IPS-15b (cell line): ENCODE data around the gene MSANTD3.

Experiments
- H3K27me3 ChIP-seq: one replicate; pipeline ENCODE4 v1.6.1; 2013; ENCODE audit warnings: low read length; ENCODE audit not compliant: control insufficient read depth, insufficient read depth
- H3K36me3 ChIP-seq: one replicate; pipeline ENCODE4 v1.6.1; 2013; ENCODE audit warnings: low read length; ENCODE audit not compliant: control insufficient read depth, insufficient read depth
- H3K4me1 ChIP-seq: one replicate; pipeline ENCODE4 v1.6.1; 2013; ENCODE audit warnings: mild to moderate bottlenecking, low read length; ENCODE audit not compliant: control insufficient read depth, insufficient read depth
- H3K4me3 ChIP-seq: one replicate; pipeline ENCODE4 v1.5.1; 2013; ENCODE audit warnings: low read depth, low read length
- H3K9ac ChIP-seq: one replicate; pipeline ENCODE4 v1.6.1; 2013; ENCODE audit warnings: low read depth, mild to moderate bottlenecking, low read length
- H3K9me3 ChIP-seq: one replicate; pipeline ENCODE4 v1.6.1; 2013; ENCODE audit warnings: mild to moderate bottlenecking, low read length; ENCODE audit not compliant: control insufficient read depth, insufficient read depth

Gene MSANTD3

GRCh38 chr9:100449420-100449819 lies 22.5 kb downstream of the MSANTD3 start:
- Histone ChIP-seq H3K9ac (no peak overlapping the region), H3K4me1 (peaks cover 3% of the 10 kb centered on the region), H3K27me3 (no peaks in the 10 kb centered on the region), H3K36me3 (no peaks in the 10 kb centered on the region), H3K4me3 (no peak overlapping the region), H3K9me3 (no peaks in the 10 kb centered on the region)

GRCh38 chr9:100452894-100453293 lies 26.0 kb downstream of the MSANTD3 start:
- Histone ChIP-seq H3K9me3 (no peaks in the 10 kb centered on the region), H3K27me3 (no peaks in the 10 kb centered on the region), H3K9ac (no peak overlapping the region), H3K36me3 (no peaks in the 10 kb centered on the region), H3K4me3 (no peak overlapping the region), H3K4me1 (no peaks in the 10 kb centered on the region)

- peaks cover 4% of the 10 kb centered on the region for H3K4me1 ChIP-seq
Measured at GRCh38 chr9:100455470-100455869, 28.5 kb downstream of the MSANTD3 start.

GRCh38 chr9:100457517-100457916 lies 30.6 kb downstream of the MSANTD3 start:
- peaks cover 8% of the 10 kb centered on the region for H3K4me1 ChIP-seq
- no peaks in the 10 kb centered on the region for H3K36me3 ChIP-seq
- no peaks in the 10 kb centered on the region for H3K9me3 ChIP-seq
- H3K4me3 ChIP-seq = no peak overlapping the region
- H3K27me3 ChIP-seq = no peaks in the 10 kb centered on the region
- H3K9ac ChIP-seq = no peak overlapping the region

More at GRCh38 chr9:100455470-100455869, 28.5 kb downstream of the MSANTD3 start:
- Histone ChIP-seq H3K36me3 (no peaks in the 10 kb centered on the region), H3K4me3 (no peak overlapping the region), H3K9me3 (no peaks in the 10 kb centered on the region), H3K9ac (no peak overlapping the region), H3K27me3 (no peaks in the 10 kb centered on the region)

GRCh38 chr9:100459963-100460362 lies 33.0 kb downstream of the MSANTD3 start:
- no peaks in the 10 kb centered on the region for H3K9me3 ChIP-seq

GRCh38 chr9:100465274-100465673 lies 38.3 kb downstream of the MSANTD3 start:
- Histone ChIP-seq H3K36me3 (no peaks in the 10 kb centered on the region), H3K9me3 (no peaks in the 10 kb centered on the region), H3K9ac (no peak overlapping the region), H3K4me3 (no peak overlapping the region), H3K27me3 (no peaks in the 10 kb centered on the region), H3K4me1 (peaks cover 10% of the 10 kb centered on the region)

More at GRCh38 chr9:100459963-100460362, 33.0 kb downstream of the MSANTD3 start:
- Histone ChIP-seq H3K4me1 (peaks cover 13% of the 10 kb centered on the region), H3K27me3 (no peaks in the 10 kb centered on the region), H3K36me3 (no peaks in the 10 kb centered on the region), H3K9ac (no peak overlapping the region), H3K4me3 (no peak overlapping the region)

GRCh38 chr9:100465761-100466160 lies 38.8 kb downstream of the MSANTD3 start:
- no peaks in the 10 kb centered on the region for H3K9me3 ChIP-seq
- H3K27me3 ChIP-seq = no peaks in the 10 kb centered on the region
- H3K36me3 ChIP-seq = no peaks in the 10 kb centered on the region
- H3K4me1 ChIP-seq = peaks cover 8% of the 10 kb centered on the region
- no peak overlapping the region for H3K4me3 ChIP-seq
- H3K9ac ChIP-seq = no peak overlapping the region

GRCh38 chr9:100466171-100466828 lies 39.4 kb downstream of the MSANTD3 start:
- no peak overlapping the region for H3K4me3 ChIP-seq
- no peaks in the 10 kb centered on the region for H3K36me3 ChIP-seq
- no peaks in the 10 kb centered on the region for H3K27me3 ChIP-seq
- H3K4me1 ChIP-seq = peaks cover 8% of the 10 kb centered on the region
- H3K9ac ChIP-seq = no peak overlapping the region
- no peaks in the 10 kb centered on the region for H3K9me3 ChIP-seq

- no peak overlapping the region for H3K4me3 ChIP-seq
Measured at GRCh38 chr9:100466829-100467221, 39.9 kb downstream of the MSANTD3 start.

GRCh38 chr9:100468041-100468440 lies 41.1 kb downstream of the MSANTD3 start:
- Histone ChIP-seq H3K4me1 (peaks cover 4% of the 10 kb centered on the region), H3K9me3 (no peaks in the 10 kb centered on the region), H3K9ac (no peak overlapping the region), H3K36me3 (no peaks in the 10 kb centered on the region), H3K4me3 (no peak overlapping the region), H3K27me3 (no peaks in the 10 kb centered on the region)

More at GRCh38 chr9:100466829-100467221, 39.9 kb downstream of the MSANTD3 start:
- no peak overlapping the region for H3K9ac ChIP-seq
- no peaks in the 10 kb centered on the region for H3K27me3 ChIP-seq
- no peaks in the 10 kb centered on the region for H3K9me3 ChIP-seq
- H3K4me1 ChIP-seq = peaks cover 8% of the 10 kb centered on the region
- no peaks in the 10 kb centered on the region for H3K36me3 ChIP-seq

GRCh38 chr9:100472268-100472667 lies 45.3 kb downstream of the MSANTD3 start:
- H3K4me1 ChIP-seq = peaks cover 8% of the 10 kb centered on the region
- H3K9me3 ChIP-seq = no peaks in the 10 kb centered on the region
- no peak overlapping the region for H3K9ac ChIP-seq
- H3K27me3 ChIP-seq = no peaks in the 10 kb centered on the region
- peak overlapping the region; percentile 36 for H3K4me3 ChIP-seq
- no peaks in the 10 kb centered on the region for H3K36me3 ChIP-seq

- Histone ChIP-seq H3K9ac (peak within 1 kb of the TSS; percentile 76), H3K9me3 (no peaks in the 10 kb centered on the region), H3K4me3 (peak within 1 kb of the TSS; percentile 87), H3K27me3 (no peaks in the 10 kb centered on the region), H3K36me3 (no peaks in the 10 kb centered on the region), H3K4me1 (peaks cover 8% of the 10 kb centered on the region)
Measured at GRCh38 chr9:100472788-100473275, 45.9 kb downstream of the MSANTD3 start, which contains the start of gene TMEFF1. Gene TMEFF1 (plus strand): TSS chr9:100473149. CDS start chr9:100473545, 396 bp downstream.
